HCT116 (cell line): Measurements from ENCODE around the gene MARS1. TPM values are rescaled to one million over a fixed set of nuclear protein-coding genes. Genes with fewer than 3 reads are reported as not detected.
"Not testable (repeated sequence)": the region's sequence is repeated elsewhere in the genome, so short reads cannot be mapped to it uniquely, and the experiment has no call there.

Experiments used
- ATAC-seq: fragments of 200-7000 bp; cut with Tn5 transposase; 2 replicates; pipeline ENCODE4 v1.9.1; 2020; ENCODE audit warnings: mild to moderate bottlenecking, moderate library complexity
- BruUV-seq: library from RNA; stranded (reverse); fragments of 400-500 nt; replicated peaks from 2 replicates; lab custom pipeline; 2021; lab: Mats Ljungman, UMichigan
- CTCF ChIA-PET: fragments of 300-600 bp; sonication (Branson Sonifier 250); formaldehyde crosslinking; loops from one replicate; lab custom pipeline; 2021; ENCODE audit warnings: antibody characterized with exemption; lab: Charles Lee
- POLR2A ChIA-PET: fragments of 300-600, 350-600 bp; sonication (Branson Sonifier 250); formaldehyde crosslinking; loops from one replicate; lab custom pipeline; 2021; ENCODE audit warnings: antibody characterized with exemption; lab: Charles Lee
- RAD21 ChIA-PET, 2 experiments: fragments of 300-600 bp; sonication (Branson Sonifier 250); formaldehyde crosslinking; loops; one replicate each; lab custom pipeline; 2023; ENCODE audit warnings: low total read pairs in 2 of 2; ENCODE audit not compliant: uncharacterized antibody in 2 of 2, unreplicated experiment in 2 of 2, low non-redundant PET in 1 of 2; lab: Charles Lee
- DNase-seq: peaks from one replicate; pipeline ENCODE4 v3.0.0-alpha.2; 2010; ENCODE audit warnings: low read depth, low spot score
- H2AFZ ChIP-seq: fragments of 200-600 bp; shearing (Covaris generic), sonication (generic); 2 replicates; pipeline ENCODE4 v1.6.1; 2017; ENCODE audit warnings: low read depth, mixed run types, mixed read lengths, antibody characterized with exemption, low read length; ENCODE audit not compliant: poor library complexity, severe bottlenecking
- H3K27ac ChIP-seq: 2 replicates; pipeline ENCODE4 v1.5.1; 2012; ENCODE audit warnings: low read depth, low read length
- H3K27me3 ChIP-seq: fragments of 200-600 bp; sonication (generic); 2 replicates; pipeline ENCODE4 v1.6.1; 2016; ENCODE audit warnings: mixed run types, low read length, mixed read lengths; ENCODE audit not compliant: insufficient read depth
- H3K36me3 ChIP-seq, 2 experiments: fragments of 200-500 bp in 1 of 2; fragments of 200-600 bp in 1 of 2; sonication (Bioruptor generic) in 1 of 2; sonication (generic) in 1 of 2; 2 replicates each; pipeline versions ENCODE4 v1.5.1 to v1.6.1; 2014 to 2016; ENCODE audit warnings: low read length in 2 of 2, inconsistent platforms in 1 of 2, mixed read lengths in 1 of 2, mixed run types in 1 of 2; ENCODE audit not compliant: insufficient read depth in 2 of 2, control insufficient read depth in 1 of 2
- H3K4me1 ChIP-seq, 2 experiments: fragments of 200-600 bp in 1 of 2; sonication (generic) in 1 of 2; 2 replicates each; pipeline versions ENCODE4 v1.5.1 to v1.6.1; 2012 to 2017; ENCODE audit warnings: low read length in 2 of 2, inconsistent platforms in 1 of 2, mild to moderate bottlenecking in 1 of 2, mixed read lengths in 1 of 2, mixed run types in 1 of 2, moderate library complexity in 1 of 2; ENCODE audit not compliant: insufficient read depth in 2 of 2, control insufficient read depth in 1 of 2
- H3K4me2 ChIP-seq: fragments of 200-600 bp; sonication (generic); 2 replicates; pipeline ENCODE4 v1.6.1; 2017; ENCODE audit warnings: mixed run types, low read length, mixed read lengths
- H3K4me3 ChIP-seq, 2 experiments: fragments of 200-600 bp in 1 of 2; sonication (generic) in 1 of 2; replicated peaks in 1 of 2; 2 replicates each; pipeline ENCODE4 v1.5.1; 2011 to 2016; ENCODE audit warnings: low read length in 2 of 2, control low read depth in 1 of 2, low read depth in 1 of 2, mild to moderate bottlenecking in 1 of 2, mixed read lengths in 1 of 2, mixed run types in 1 of 2
- H3K79me2 ChIP-seq: fragments of 200-600 bp; sonication (generic); 2 replicates; pipeline ENCODE4 v1.6.1; 2017; ENCODE audit warnings: mild to moderate bottlenecking, mixed run types, low read length, moderate library complexity, mixed read lengths; ENCODE audit not compliant: insufficient read depth
- H3K9ac ChIP-seq: fragments of 200-600 bp; sonication (generic); 2 replicates; pipeline ENCODE4 v1.6.1; 2016; ENCODE audit warnings: low read length, mixed read lengths
- H3K9me2 ChIP-seq: fragments of 200-600 bp; sonication (generic), shearing (Covaris generic); 2 replicates; pipeline ENCODE4 v1.6.1; 2017; ENCODE audit warnings: mixed run types, mild to moderate bottlenecking, moderate library complexity; ENCODE audit not compliant: insufficient read depth
- H3K9me3 ChIP-seq, 2 experiments: fragments of 200-500 bp in 1 of 2; fragments of 200-600 bp in 1 of 2; sonication (Bioruptor generic) in 1 of 2; sonication (generic) in 1 of 2; 2 replicates each; pipeline ENCODE4 v1.6.1; 2014 to 2017; ENCODE audit warnings: low read length in 2 of 2, mixed read lengths in 2 of 2, inconsistent platforms in 1 of 2, low read depth in 1 of 2, mild to moderate bottlenecking in 1 of 2, mixed run types in 1 of 2, moderate library complexity in 1 of 2; ENCODE audit not compliant: control insufficient read depth in 1 of 2, insufficient read depth in 1 of 2
- H4K20me1 ChIP-seq: fragments of 200-600 bp; sonication (generic), shearing (Covaris generic); 2 replicates; pipeline ENCODE4 v1.6.1; 2017; ENCODE audit warnings: mixed run types, mild to moderate bottlenecking, moderate library complexity; ENCODE audit not compliant: insufficient read depth
- CEBPB ChIP-seq: IDR thresholded peaks from 2 replicates; pipeline ENCODE4 v1.6.1; 2012; ENCODE audit warnings: low read depth
- FOSL1 ChIP-seq: IDR thresholded peaks from 2 replicates; pipeline ENCODE4 v1.6.1; 2012; ENCODE audit warnings: low read depth
- POLR2A ChIP-seq: IDR thresholded peaks from 2 replicates; pipeline ENCODE4 v1.7.0; 2011; ENCODE audit warnings: borderline replicate concordance; ENCODE audit not compliant: insufficient read depth, insufficient read length; ENCODE audit errors: extremely low read depth
- RAD21 ChIP-seq: IDR thresholded peaks from 2 replicates; pipeline ENCODE4 v1.6.1; 2012; ENCODE audit warnings: low read depth, mild to moderate bottlenecking
- REST ChIP-seq: IDR thresholded peaks from 2 replicates; pipeline ENCODE4 v1.6.1; 2012; ENCODE audit warnings: low read depth
- SRF ChIP-seq: IDR thresholded peaks from 2 replicates; pipeline ENCODE4 v1.6.1; 2012; ENCODE audit warnings: low read depth
- ZBTB33 ChIP-seq: IDR thresholded peaks from 2 replicates; pipeline ENCODE4 v1.6.1; 2011; ENCODE audit warnings: mild to moderate bottlenecking, low read length, moderate library complexity; ENCODE audit not compliant: insufficient replicate concordance; ENCODE audit errors: extremely low read depth
- ZFX ChIP-seq: fragments of 450-650 bp; IDR thresholded peaks from 2 replicates; pipeline ENCODE4 v1.6.1; 2017
- intact Hi-C: fragments of 100-400 bp; cut with micrococcal nuclease; formaldehyde crosslinking; loops from 2 replicates; pipeline ENCODE4 v1.10.0; 2022
- total RNA-seq: library from RNA; stranded (reverse); gene quantifications from one replicate; pipeline ENCODE4 v1.2.1, GENCODE V29; 2021; ENCODE audit not compliant: unreplicated experiment

The MARS1 gene
- total RNA-seq, 1 experiment from 2014 or later = 344 TPM

GRCh38 chr12:57439762-57440266 is 48.1 kb upstream of the MARS1 start:
- H3K4me3 ChIP-seq = no peak overlapping the region
- CTCF ChIA-PET = interaction anchor here (1.2 kb wide), 1 partner anchor 13 kb away, joined by 4 read pairs; no protein-coding TSS in a partner anchor

GRCh38 chr12:57441393-57441792 is 46.5 kb upstream of the MARS1 start:
- H3K4me2 ChIP-seq, H3K27ac ChIP-seq, BruUV-seq, H3K9ac ChIP-seq, H2AFZ ChIP-seq, H3K27me3 ChIP-seq, H3K9me3 ChIP-seq, H3K9me2 ChIP-seq, ATAC-seq, H4K20me1 ChIP-seq, H3K36me3 ChIP-seq, H3K79me2 ChIP-seq, intact Hi-C loops, RAD21 ChIA-PET, H3K4me1 ChIP-seq, H3K4me3 ChIP-seq, DNase-seq, POLR2A ChIA-PET: not testable (repeated sequence)
- CTCF ChIA-PET = interaction anchor here (1.4 kb wide), 1 partner anchor 14 kb away, joined by 4 read pairs; the partner anchor contains the start of gene INHBE

More at GRCh38 chr12:57439762-57440266, 48.1 kb upstream of the MARS1 start:
- ATAC-seq (no peak), DNase-seq (no peak)
- Histone ChIP-seq H3K4me1 (no peaks in the 10 kb centered on the region), H3K27me3 (no peaks in the 10 kb centered on the region), H3K27ac (no peak overlapping the region), H3K9me2 (no peaks in the 10 kb centered on the region), H3K36me3 (no peaks in the 10 kb centered on the region), H3K79me2 (no peaks in the 10 kb centered on the region), H2AFZ (no peak overlapping the region), H3K9me3 (peaks cover 0 to 8% of the 10 kb centered on the region in 2 experiments; a peak in 1 of 4 replicates), H3K4me2 (no peak overlapping the region), H4K20me1 (no peaks in the 10 kb centered on the region), H3K9ac (no peak overlapping the region)
- no TSS peak for BruUV-seq
- POLR2A ChIA-PET = no interaction called here
- intact Hi-C loops = no loop called here
- RAD21 ChIA-PET = no interaction called here
- TF ChIP-seq SRF (no peak), ZFX (no peak), ZBTB33 (no peak), POLR2A (no peak), FOSL1 (no peak), RAD21 (no peak), CEBPB (no peak), REST (no peak)
